PFSK-1 (cell line): ENCODE measurements around the gene BAMBI.

ENCODE experiments used
- FOXP2 ChIP-seq: optimal IDR thresholded peaks from 2 replicates; pipeline ENCODE3; 2011; ENCODE audit warnings: borderline replicate concordance, control low read depth, inconsistent platforms; ENCODE audit not compliant: insufficient read depth; ENCODE audit errors: extremely low read length, extremely low read depth
- POLR2AphosphoS5 ChIP-seq: IDR thresholded peaks from 2 replicates; pipeline ENCODE4 v1.6.1; 2012; ENCODE audit warnings: low read depth, mild to moderate bottlenecking, control low read depth, low read length, moderate library complexity
- REST ChIP-seq, 2 experiments: IDR thresholded peaks; 2 replicates each; pipeline versions ENCODE4 v1.6.1 to v1.8.0; 2011 to 2012; ENCODE audit warnings: low read depth in 2 of 2, low read length in 2 of 2, control low read depth in 1 of 2, inconsistent platforms in 1 of 2, mild to moderate bottlenecking in 1 of 2, moderate library complexity in 1 of 2; ENCODE audit not compliant: insufficient read depth in 1 of 2
- SIN3A ChIP-seq: IDR thresholded peaks from 2 replicates; pipeline ENCODE4 v1.6.1; 2012; ENCODE audit warnings: mild to moderate bottlenecking, low read length, moderate library complexity, borderline replicate concordance; ENCODE audit not compliant: insufficient read depth
- TAF1 ChIP-seq: IDR thresholded peaks from 2 replicates; pipeline ENCODE4 v1.6.1; 2012; ENCODE audit warnings: low read length, control low read depth, borderline replicate concordance; ENCODE audit not compliant: insufficient read depth

BAMBI gene

GRCh38 chr10:28705472-28705871 is 28.2 kb downstream of the BAMBI start:
- TF ChIP-seq TAF1 (no peak), REST (IDR thresholded peaks at IDR 0.05; ENCODE audit: insufficient read depth in 1 of 2, low read depth in 2 of 2, low read length in 2 of 2) (no peak)

GRCh38 chr10:28709001-28709710 is 31.8 kb downstream of the BAMBI start:
- no peak for TF ChIP-seq SIN3A
- no peak for TF ChIP-seq REST (IDR thresholded peaks at IDR 0.05; ENCODE audit: insufficient read depth in 1 of 2, low read depth in 2 of 2, low read length in 2 of 2)
- no peak for TF ChIP-seq POLR2AphosphoS5

- TF ChIP-seq SIN3A (no peak), TAF1 (no peak), REST (IDR thresholded peaks at IDR 0.05; ENCODE audit: insufficient read depth in 1 of 2, low read depth in 2 of 2, low read length in 2 of 2) (no peak), FOXP2 (no peak), POLR2AphosphoS5 (no peak)
Observed at GRCh38 chr10:28710202-28710886, 33.0 kb downstream of the BAMBI start.

- no peak for TF ChIP-seq SIN3A
- TF ChIP-seq POLR2AphosphoS5 = no peak
- TF ChIP-seq TAF1 = no peak
- TF ChIP-seq REST (IDR thresholded peaks at IDR 0.05; ENCODE audit: insufficient read depth in 1 of 2, low read depth in 2 of 2, low read length in 2 of 2) = no peak
- no peak for TF ChIP-seq FOXP2
Observed at GRCh38 chr10:28711041-28711440, 33.7 kb downstream of the BAMBI start.

- TF ChIP-seq FOXP2 = no peak
- no peak for TF ChIP-seq TAF1
- TF ChIP-seq REST (IDR thresholded peaks at IDR 0.05; ENCODE audit: insufficient read depth in 1 of 2, low read depth in 2 of 2, low read length in 2 of 2) = no peak
- no peak for TF ChIP-seq SIN3A
- no peak for TF ChIP-seq POLR2AphosphoS5
Observed at GRCh38 chr10:28711776-28712175, 34.5 kb downstream of the BAMBI start.
